ENCODE data around the gene MTUS2. TPM values are rescaled to one million over a fixed set of nuclear protein-coding genes. Genes with fewer than 3 reads are reported as not detected.
A peak's percentile ranks its signal among the peaks of the same experiment; 100 is the strongest.

MTUS2 gene
- total RNA-seq (2014; rRNA removed; shearing (Covaris generic)): 0.08 and 0.25 TPM in 2 replicates

GRCh38 chr13:28820099-28821051, at the start of gene MTUS2:
Gene MTUS2, plus strand, starts transcription at chr13:28820339.
- DNase-seq (ENCODE audit: low spot score): no peak

GRCh38 chr13:28778308-28779215, 41.6 kb upstream of the MTUS2 start:
- DNase-seq (ENCODE audit: low spot score): no peak

- no peak for DNase-seq (ENCODE audit: low spot score)
These were observed 27.1 kb upstream of the MTUS2 start for GRCh38 chr13:28792992-28793391.

GRCh38 chr13:28794396-28794795, 25.7 kb upstream of the MTUS2 start:
- no peak for DNase-seq (ENCODE audit: low spot score)

GRCh38 chr13:28796938-28797257, 23.2 kb upstream of the MTUS2 start:
- no peak for DNase-seq (ENCODE audit: low spot score)

- no peak for DNase-seq (ENCODE audit: low spot score)
These were observed 14.8 kb upstream of the MTUS2 start for GRCh38 chr13:28805193-28805819.

GRCh38 chr13:28817204-28817603, 2.9 kb upstream of the MTUS2 start:
- no peak for DNase-seq (ENCODE audit: low spot score)

GRCh38 chr13:28819046-28819730, 951 bp upstream of the MTUS2 start:
- peak; percentile 18 for DNase-seq (ENCODE audit: low spot score)

- peak; percentile 15 for DNase-seq (ENCODE audit: low spot score)
These were observed 422 bp upstream of the MTUS2 start for GRCh38 chr13:28819735-28820098.

GRCh38 chr13:28822151-28822550, 2.0 kb downstream of the MTUS2 start:
- DNase-seq (ENCODE audit: low spot score): no peak

- no peak for DNase-seq (ENCODE audit: low spot score)
These were observed 2.7 kb downstream of the MTUS2 start for GRCh38 chr13:28822801-28823200.

- DNase-seq (ENCODE audit: low spot score): no peak
These were observed 5.2 kb downstream of the MTUS2 start for GRCh38 chr13:28825379-28825778.

GRCh38 chr13:28826368-28826767, 6.2 kb downstream of the MTUS2 start:
- no peak for DNase-seq (ENCODE audit: low spot score)

- DNase-seq (ENCODE audit: low spot score): no peak
These were observed 10.4 kb downstream of the MTUS2 start for GRCh38 chr13:28830580-28830979.

- no peak for DNase-seq (ENCODE audit: low spot score)
These were observed 11.0 kb downstream of the MTUS2 start for GRCh38 chr13:28831117-28831516.

- DNase-seq (ENCODE audit: low spot score): no peak
These were observed 17.0 kb downstream of the MTUS2 start for GRCh38 chr13:28837111-28837510.

- DNase-seq (ENCODE audit: low spot score): no peak
These were observed 23.5 kb downstream of the MTUS2 start for GRCh38 chr13:28843639-28844038.

- no peak for DNase-seq (ENCODE audit: low spot score)
These were observed 29.3 kb downstream of the MTUS2 start for GRCh38 chr13:28849441-28849840.

- no peak for DNase-seq (ENCODE audit: low spot score)
These were observed 30.1 kb downstream of the MTUS2 start for GRCh38 chr13:28850226-28850625.

GRCh38 chr13:28851422-28851821, 31.3 kb downstream of the MTUS2 start:
- DNase-seq (ENCODE audit: low spot score): no peak

- DNase-seq (ENCODE audit: low spot score): no peak
These were observed 34.5 kb downstream of the MTUS2 start for GRCh38 chr13:28854657-28855056.

GRCh38 chr13:28856287-28856686, 36.1 kb downstream of the MTUS2 start:
- DNase-seq (ENCODE audit: low spot score): no peak
